ENCODE results near the gene PLEKHA1. TPM values are rescaled to one million over a fixed set of nuclear protein-coding genes. Genes with fewer than 3 reads are reported as not detected.

PLEKHA1 gene
- total RNA-seq, 1 experiment from 2014 or later, result 30.6 TPM

GRCh38 chr10:122426829-122427228 is 52.3 kb downstream of the PLEKHA1 start:
- H3K9me2 ChIP-seq (ENCODE audit: insufficient read depth), result no peaks in the 10 kb centered on the region
- no peak overlapping the region for H3K27ac ChIP-seq (ENCODE audit: low read depth, low read length)
- intact Hi-C loops (cut with micrococcal nuclease), result no loop called here
- DNase-seq (ENCODE audit: low read depth, low spot score) (no peak), ATAC-seq (no peak)
- no peaks in the 10 kb centered on the region for H3K4me1 ChIP-seq (ENCODE audit: control insufficient read depth in 1 of 2, insufficient read depth in 2 of 2, low read length in 2 of 2)
- H4K20me1 ChIP-seq (ENCODE audit: insufficient read depth), result no peaks in the 10 kb centered on the region
- H3K79me2 ChIP-seq (ENCODE audit: insufficient read depth, low read length), result no peaks in the 10 kb centered on the region
- peaks cover 0 to 6% of the 10 kb centered on the region in 2 experiments; a peak in 2 of 4 replicates for H3K36me3 ChIP-seq (ENCODE audit: control insufficient read depth in 1 of 2, insufficient read depth in 2 of 2, low read length in 2 of 2)
- H3K9ac ChIP-seq (ENCODE audit: low read length), result no peak overlapping the region
- TF ChIP-seq RAD21 (IDR thresholded peaks at IDR 0.05; ENCODE audit: low read depth), result no peak
- no peak for TF ChIP-seq POLR2A (IDR thresholded peaks at IDR 0.05; ENCODE audit: borderline replicate concordance, extremely low read depth, insufficient read depth, insufficient read length)
- no peak for TF ChIP-seq ATF3 (IDR thresholded peaks at IDR 0.05)
- TF ChIP-seq YY1 (IDR thresholded peaks at IDR 0.05; ENCODE audit: extremely low read depth, insufficient replicate concordance, low read depth, low read length), result no peak
- no peak for TF ChIP-seq ZBTB33 (IDR thresholded peaks at IDR 0.05; ENCODE audit: extremely low read depth, insufficient replicate concordance, low read length)
- no peak for TF ChIP-seq CTCF (IDR thresholded peaks at IDR 0.05 in 2 of 3, conservative IDR thresholded peaks at IDR 0.05 in 1 of 3; ENCODE audit: borderline replicate concordance in 1 of 3, insufficient read depth in 1 of 3, low read depth in 2 of 3, low read length in 2 of 3)
- no peak for TF ChIP-seq SRF (IDR thresholded peaks at IDR 0.05; ENCODE audit: low read depth)
- no peak for TF ChIP-seq CBX3 (IDR thresholded peaks at IDR 0.05; ENCODE audit: low read depth)
- TF ChIP-seq TCF7L2 (IDR thresholded peaks at IDR 0.05; ENCODE audit: borderline replicate concordance, extremely low read depth, insufficient read depth, insufficient read length), result no peak
- TF ChIP-seq ZFX (IDR thresholded peaks at IDR 0.05), result no peak
- no peak for TF ChIP-seq EGR1 (IDR thresholded peaks at IDR 0.05; ENCODE audit: low read depth)
- no peak for TF ChIP-seq SIN3A (IDR thresholded peaks at IDR 0.05; ENCODE audit: low read depth)
- TF ChIP-seq FOSL1 (IDR thresholded peaks at IDR 0.05; ENCODE audit: low read depth), result no peak
- no peak for TF ChIP-seq SP1 (IDR thresholded peaks at IDR 0.05; ENCODE audit: low read depth)
- TF ChIP-seq ELF1 (IDR thresholded peaks at IDR 0.05; ENCODE audit: borderline replicate concordance, low read depth), result no peak
- TF ChIP-seq POLR2AphosphoS5 (IDR thresholded peaks at IDR 0.05; ENCODE audit: low read depth, low read length), result no peak
- TF ChIP-seq MAX (IDR thresholded peaks at IDR 0.05), result no peak
- no peak for TF ChIP-seq JUND (IDR thresholded peaks at IDR 0.05)
- TF ChIP-seq REST (IDR thresholded peaks at IDR 0.05; ENCODE audit: low read depth), result no peak
- no peaks in the 10 kb centered on the region for H3K27me3 ChIP-seq (ENCODE audit: insufficient read depth, low read length)
- BruUV-seq (replicated peaks), result no TSS peak
- H3K9me3 ChIP-seq (ENCODE audit: control insufficient read depth in 1 of 2, insufficient read depth in 1 of 2, low read depth in 1 of 2, low read length in 2 of 2), result no peaks in the 10 kb centered on the region
- ChIA-PET RAD21 (ENCODE audit: low non-redundant PET in 1 of 2, low total read pairs in 2 of 2, uncharacterized antibody in 2 of 2, unreplicated experiment in 2 of 2) (no interaction called here), POLR2A (no interaction called here), CTCF (interaction anchor here (1.4 kb wide), 1 partner anchor 82 kb away, joined by 3 read pairs; no protein-coding TSS in a partner anchor)
- no peak overlapping the region for H3K4me3 ChIP-seq (replicated peaks in 1 of 2; ENCODE audit: low read depth in 1 of 2, low read length in 2 of 2)
- H2AFZ ChIP-seq (ENCODE audit: low read depth, low read length, poor library complexity, severe bottlenecking), result no peak overlapping the region
- no peak overlapping the region for H3K4me2 ChIP-seq (ENCODE audit: low read length)
